Measurements from ENCODE around the gene KIN.
"Not testable (repeated sequence)": the region's sequence is repeated elsewhere in the genome, so short reads cannot be mapped to it uniquely, and the experiment has no call there.

KIN gene

GRCh38 chr10:7794251-7795026, 6.6 kb upstream of the KIN start:
- no peak for DNase-seq (ENCODE audit: low read depth in 2 of 2)

- DNase-seq (ENCODE audit: low read depth in 2 of 2), result no peak
These were observed 4.7 kb upstream of the KIN start for GRCh38 chr10:7792541-7792940.

DNA sequence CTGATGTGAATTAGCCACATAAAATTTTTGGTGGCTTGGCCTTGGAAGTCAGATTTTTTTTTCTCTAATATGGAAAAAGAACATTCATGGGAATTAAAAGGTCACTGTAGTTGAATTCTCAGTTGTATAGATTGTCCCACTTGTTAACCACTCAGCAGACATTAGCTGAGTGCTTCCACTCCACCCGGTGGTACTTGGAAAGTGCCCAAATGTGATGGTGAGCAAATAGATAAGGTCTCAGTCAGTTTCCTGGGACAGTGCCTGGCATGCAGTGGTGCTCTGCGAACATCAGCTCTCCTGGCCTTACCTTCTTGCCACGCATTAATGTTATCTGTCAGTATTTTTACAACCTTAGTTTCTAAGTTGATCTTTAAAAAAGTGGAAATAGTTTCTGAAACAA, 1.6 kb upstream of the KIN start:
- DNase-seq (ENCODE audit: low read depth in 2 of 2), result no peak

DNA sequence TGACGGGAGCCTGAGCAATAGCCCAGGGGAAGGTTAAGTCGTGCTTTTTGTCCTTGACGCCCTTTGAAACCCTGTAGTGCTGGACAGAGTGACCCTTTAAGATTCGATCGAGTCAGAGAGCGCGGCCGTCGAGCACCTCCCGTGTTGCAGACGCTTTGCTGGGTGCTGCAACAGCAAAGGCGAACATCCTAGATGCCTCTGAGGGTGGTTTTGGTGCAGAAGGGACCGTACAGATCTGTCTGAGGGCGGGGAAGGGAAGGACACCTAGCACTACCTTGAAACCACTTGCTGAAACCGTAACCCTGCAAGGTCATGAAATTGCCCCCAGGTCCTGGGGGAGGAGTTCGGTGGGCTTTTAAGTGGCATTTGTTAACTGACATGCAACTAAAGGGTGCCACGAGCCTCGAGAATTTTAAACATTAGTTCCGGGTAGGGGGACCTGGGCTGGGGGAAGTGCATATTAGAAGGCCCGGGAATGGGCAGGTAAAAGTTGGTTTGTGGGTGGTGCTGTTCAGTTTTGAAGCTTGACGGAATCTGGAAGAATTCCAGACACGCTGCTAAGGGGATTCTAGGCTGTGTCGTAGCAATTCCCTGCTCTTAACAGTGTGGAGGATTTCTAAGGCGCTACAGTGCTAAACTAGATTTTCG, 970 bp upstream of the KIN start:
- no peak for DNase-seq (ENCODE audit: low read depth in 2 of 2)

DNA sequence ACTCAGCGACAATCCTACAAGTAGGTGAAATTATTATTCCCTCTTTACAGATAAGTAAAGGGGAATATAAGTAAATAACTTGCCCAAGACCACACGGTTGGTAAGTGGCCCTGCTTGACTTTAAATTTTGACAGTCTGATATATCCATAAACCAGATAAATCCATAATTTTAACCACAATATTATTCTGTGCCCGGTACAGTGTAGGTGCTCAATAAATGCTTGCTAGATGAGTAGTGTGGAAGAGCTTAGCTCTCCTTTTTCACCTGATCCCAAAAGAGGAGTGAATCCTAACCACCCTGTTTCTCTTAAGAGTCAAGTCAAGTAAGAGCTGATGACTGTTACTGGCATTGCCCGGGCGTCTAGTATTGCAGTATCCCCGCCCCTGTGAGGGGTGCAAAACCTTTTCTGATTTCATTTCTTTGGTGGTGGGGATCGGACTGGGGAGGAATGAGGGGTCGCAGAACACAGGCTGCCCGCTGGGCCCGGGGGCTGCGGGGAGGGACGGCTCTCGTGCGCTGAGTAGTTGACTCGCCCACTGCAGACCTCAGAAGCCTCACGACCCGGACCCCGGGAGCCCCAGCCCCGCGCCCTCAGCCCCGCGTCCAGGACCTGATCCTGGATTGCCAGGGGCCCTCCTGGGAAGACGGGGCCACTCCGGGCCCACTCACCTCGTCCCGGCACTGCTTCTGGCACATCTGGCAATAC, 490 bp downstream of the KIN start:
- DNase-seq (ENCODE audit: low read depth in 2 of 2), result no peak

GRCh38 chr10:7786430-7786829, 1.4 kb downstream of the KIN start:
- DNase-seq (ENCODE audit: low read depth in 2 of 2), result no peak

GRCh38 chr10:7782194-7782593, 5.6 kb downstream of the KIN start:
- DNase-seq (ENCODE audit: low read depth in 2 of 2), result not testable (repeated sequence)

GRCh38 chr10:7776777-7777176, 11.0 kb downstream of the KIN start:
- DNase-seq (ENCODE audit: low read depth in 2 of 2), result no peak

GRCh38 chr10:7773845-7774801, 13.7 kb downstream of the KIN start:
- DNase-seq (ENCODE audit: low read depth in 2 of 2), result no peak

- no peak for DNase-seq (ENCODE audit: low read depth in 2 of 2)
These were observed 19.4 kb downstream of the KIN start for GRCh38 chr10:7768417-7768816.

GRCh38 chr10:7767209-7767608, 20.6 kb downstream of the KIN start:
- no peak for DNase-seq (ENCODE audit: low read depth in 2 of 2)

DNA sequence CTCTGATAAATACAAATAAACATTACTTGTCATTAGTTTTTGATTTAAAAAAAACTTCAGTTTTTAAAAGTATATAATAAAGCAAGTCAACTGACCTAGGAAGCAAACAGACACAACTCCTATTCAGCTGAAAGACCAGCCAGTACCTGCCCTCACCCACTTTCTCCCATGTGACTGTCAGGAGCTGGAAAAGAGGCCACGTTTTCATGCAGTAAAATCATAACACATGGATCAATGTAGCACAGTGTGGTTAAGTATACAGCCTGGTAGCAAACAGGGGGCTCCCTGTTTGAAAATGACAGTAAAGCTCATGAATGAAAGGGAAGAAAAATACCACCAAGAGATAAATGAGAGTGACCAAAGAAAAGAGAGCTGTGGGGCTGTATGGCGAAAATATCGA, 21.6 kb downstream of the KIN start:
- no peak for DNase-seq (ENCODE audit: low read depth in 2 of 2)

GRCh38 chr10:7763929-7764328, 23.9 kb downstream of the KIN start:
- no peak for DNase-seq (ENCODE audit: low read depth in 2 of 2)

DNA sequence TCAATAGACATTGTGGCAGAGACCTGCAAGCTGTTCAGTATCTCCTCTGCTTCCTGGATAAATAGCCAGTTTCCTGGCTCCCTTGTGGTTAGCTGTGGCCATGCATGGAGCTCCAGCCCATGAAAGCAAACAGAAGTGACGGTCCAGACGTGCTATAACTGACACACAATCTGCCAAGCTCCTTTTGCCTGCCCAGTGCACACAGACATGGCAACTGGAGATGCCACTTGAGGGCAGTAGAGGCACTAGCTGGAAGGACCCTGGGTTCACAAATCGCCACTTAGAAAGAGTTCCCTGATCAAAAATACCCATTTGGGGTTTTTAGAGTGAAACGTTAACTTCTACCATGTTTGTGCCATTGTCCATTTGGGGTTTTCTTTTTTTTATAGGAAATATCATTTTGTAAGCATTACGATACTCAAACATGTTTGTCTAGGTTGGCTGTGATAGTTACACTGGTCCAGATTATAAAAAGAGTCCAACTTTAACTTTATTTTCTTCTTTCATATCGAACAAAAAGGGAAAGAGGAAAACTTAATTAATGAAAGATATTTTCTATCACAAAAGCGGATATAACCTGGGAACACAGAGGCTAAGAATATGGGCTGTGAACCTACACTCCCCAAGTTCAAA, 31.3 kb downstream of the KIN start:
- no peak for DNase-seq (ENCODE audit: low read depth in 2 of 2)

GRCh38 chr10:7755103-7755502, 32.7 kb downstream of the KIN start:
- DNase-seq (ENCODE audit: low read depth in 2 of 2), result no peak

GRCh38 chr10:7752251-7752650, 35.5 kb downstream of the KIN start:
- DNase-seq (ENCODE audit: low read depth in 2 of 2), result no peak

DNA sequence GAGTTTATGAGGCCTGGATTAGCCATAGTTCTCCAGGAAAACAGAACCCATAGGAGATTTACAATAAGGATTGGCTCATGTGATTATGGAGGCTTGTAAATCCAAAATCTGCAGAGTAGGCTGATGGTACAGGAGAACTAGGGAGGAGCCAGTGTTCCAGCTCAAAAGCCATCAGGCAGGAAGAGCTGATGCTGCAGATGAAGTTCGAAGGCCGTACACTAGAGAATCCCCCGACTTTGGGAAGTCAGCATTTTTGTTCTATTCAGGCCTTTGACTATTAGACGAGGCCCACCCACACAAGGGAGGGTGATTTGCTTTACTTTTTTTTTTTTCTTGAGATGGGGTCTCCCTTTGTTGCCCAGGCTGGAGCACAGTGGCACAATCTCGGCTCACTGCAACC, 37.6 kb downstream of the KIN start:
- DNase-seq (ENCODE audit: low read depth in 2 of 2), result no peak

DNA sequence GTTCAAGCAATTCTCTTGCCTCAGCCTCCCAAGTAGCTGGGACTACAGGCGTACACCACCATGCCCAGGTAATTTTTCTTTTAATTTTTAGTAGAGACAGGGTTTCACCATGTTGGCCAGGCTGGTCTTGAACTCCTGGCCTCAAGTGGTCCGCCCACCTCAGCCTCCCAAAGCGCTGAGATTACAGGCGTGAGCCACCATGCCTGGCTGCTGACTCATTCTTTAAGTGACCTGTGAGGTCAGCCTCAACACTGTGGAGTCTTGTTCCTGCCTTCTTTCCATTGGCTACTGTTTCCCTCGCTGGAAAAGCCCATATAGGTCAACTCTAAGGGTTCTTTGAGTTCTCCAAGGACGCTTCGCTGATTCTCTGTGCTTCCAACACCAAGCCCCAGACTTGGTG, 39.2 kb downstream of the KIN start:
- DNase-seq (ENCODE audit: low read depth in 2 of 2), result not testable (repeated sequence)

DNA sequence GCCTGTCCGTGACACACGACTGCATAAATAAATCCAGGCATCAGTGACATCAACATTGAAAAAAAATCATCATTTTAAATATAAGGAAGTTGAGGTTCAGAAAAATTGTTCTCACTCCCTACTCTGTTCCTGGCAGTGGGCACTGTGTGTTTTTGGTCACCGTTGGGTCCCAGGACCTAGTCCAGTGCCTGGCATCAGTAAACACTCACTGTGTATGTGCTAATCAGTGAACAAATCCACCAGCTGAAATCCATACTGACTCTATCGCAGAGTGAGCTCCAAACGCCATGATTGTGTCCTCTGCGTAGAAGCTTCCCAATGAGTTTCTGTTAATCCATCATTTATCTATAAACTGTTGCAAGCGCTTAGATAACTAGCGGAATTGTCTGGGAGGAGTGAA, 43.5 kb downstream of the KIN start:
- DNase-seq (ENCODE audit: low read depth in 2 of 2), result no peak

GRCh38 chr10:7738536-7739407, 49.0 kb downstream of the KIN start:
- DNase-seq (ENCODE audit: low read depth in 2 of 2), result no peak
